ENCODE measurements around the gene DPH5.

The DPH5 gene

GRCh38 chr1:101030881-101031280 lies 5.3 kb upstream of the DPH5 start:
- DNase-seq (ENCODE audit: low read depth) = no peak

- DNase-seq (ENCODE audit: low read depth) = no peak
Measured at GRCh38 chr1:101029184-101029583, 3.6 kb upstream of the DPH5 start.

- DNase-seq (ENCODE audit: low read depth) = no peak
Measured at GRCh38 chr1:101028466-101028865, 2.9 kb upstream of the DPH5 start.

- DNase-seq (ENCODE audit: low read depth) = no peak
Measured at GRCh38 chr1:101027194-101027772, 1.7 kb upstream of the DPH5 start.

- no peak for DNase-seq (ENCODE audit: low read depth)
Measured at GRCh38 chr1:101026430-101026788, 825 bp upstream of the DPH5 start.

GRCh38 chr1:101025283-101025656 lies 314 bp downstream of the DPH5 start:
- DNase-seq (ENCODE audit: low read depth) = no peak

GRCh38 chr1:101022294-101022693 lies 3.3 kb downstream of the DPH5 start:
- no peak for DNase-seq (ENCODE audit: low read depth)

GRCh38 chr1:101017448-101017847 lies 8.1 kb downstream of the DPH5 start:
- no peak for DNase-seq (ENCODE audit: low read depth)

GRCh38 chr1:101013776-101014175 lies 11.8 kb downstream of the DPH5 start:
- no peak for DNase-seq (ENCODE audit: low read depth)

- DNase-seq (ENCODE audit: low read depth) = no peak
Measured at GRCh38 chr1:101008229-101008834, 17.3 kb downstream of the DPH5 start.

GRCh38 chr1:101006553-101006952 lies 19.0 kb downstream of the DPH5 start:
- no peak for DNase-seq (ENCODE audit: low read depth)

GRCh38 chr1:101005871-101006270 lies 19.7 kb downstream of the DPH5 start:
- DNase-seq (ENCODE audit: low read depth) = no peak

GRCh38 chr1:101005183-101005582 lies 20.4 kb downstream of the DPH5 start:
- no peak for DNase-seq (ENCODE audit: low read depth)

- DNase-seq (ENCODE audit: low read depth) = no peak
Measured at GRCh38 chr1:101004670-101005069, 20.9 kb downstream of the DPH5 start.

GRCh38 chr1:101004061-101004460 lies 21.5 kb downstream of the DPH5 start:
- DNase-seq (ENCODE audit: low read depth) = no peak

- DNase-seq (ENCODE audit: low read depth) = no peak
Measured at GRCh38 chr1:101003012-101003650, 22.5 kb downstream of the DPH5 start.

- no peak for DNase-seq (ENCODE audit: low read depth)
Measured at GRCh38 chr1:101002551-101002950, 23.0 kb downstream of the DPH5 start.

GRCh38 chr1:101000131-101000873 lies 25.3 kb downstream of the DPH5 start:
- no peak for DNase-seq (ENCODE audit: low read depth)

- no peak for DNase-seq (ENCODE audit: low read depth)
Measured at GRCh38 chr1:100998426-100998825, 27.2 kb downstream of the DPH5 start.

GRCh38 chr1:100995198-100995988 lies 30.2 kb downstream of the DPH5 start:
- no peak for DNase-seq (ENCODE audit: low read depth)

- no peak for DNase-seq (ENCODE audit: low read depth)
Measured at GRCh38 chr1:100989306-100990077, 36.1 kb downstream of the DPH5 start.

- no peak for DNase-seq (ENCODE audit: low read depth)
Measured at GRCh38 chr1:100988121-100988520, 37.5 kb downstream of the DPH5 start.

All from activated gamma-delta T cell treated with anti-CD3 and anti-CD28 coated beads, Interleukin-2, amount 50 U/mL, for 16 hours (primary cell).